HFF-Myc (cell line): ENCODE measurements around the gene SSPN.

ENCODE experiments used
- DNase-seq: peaks from one replicate; pipeline ENCODE4 v3.0.0-alpha.2; 2011; ENCODE audit warnings: low read depth; ENCODE audit errors: extremely low read depth
- H3K4me3 ChIP-seq: replicated peaks from 2 replicates; pipeline ENCODE4 v1.5.1; 2011; ENCODE audit warnings: low read depth, mild to moderate bottlenecking, control low read depth, low read length
- TF ChIP-seq, protein P1 (sequence below): IDR thresholded peaks from 2 replicates; pipeline ENCODE4 v1.5.1; 2012; ENCODE audit warnings: mild to moderate bottlenecking, low read depth, low read length, control low read depth; ENCODE audit errors: missing control alignments

Gene SSPN

DNA sequence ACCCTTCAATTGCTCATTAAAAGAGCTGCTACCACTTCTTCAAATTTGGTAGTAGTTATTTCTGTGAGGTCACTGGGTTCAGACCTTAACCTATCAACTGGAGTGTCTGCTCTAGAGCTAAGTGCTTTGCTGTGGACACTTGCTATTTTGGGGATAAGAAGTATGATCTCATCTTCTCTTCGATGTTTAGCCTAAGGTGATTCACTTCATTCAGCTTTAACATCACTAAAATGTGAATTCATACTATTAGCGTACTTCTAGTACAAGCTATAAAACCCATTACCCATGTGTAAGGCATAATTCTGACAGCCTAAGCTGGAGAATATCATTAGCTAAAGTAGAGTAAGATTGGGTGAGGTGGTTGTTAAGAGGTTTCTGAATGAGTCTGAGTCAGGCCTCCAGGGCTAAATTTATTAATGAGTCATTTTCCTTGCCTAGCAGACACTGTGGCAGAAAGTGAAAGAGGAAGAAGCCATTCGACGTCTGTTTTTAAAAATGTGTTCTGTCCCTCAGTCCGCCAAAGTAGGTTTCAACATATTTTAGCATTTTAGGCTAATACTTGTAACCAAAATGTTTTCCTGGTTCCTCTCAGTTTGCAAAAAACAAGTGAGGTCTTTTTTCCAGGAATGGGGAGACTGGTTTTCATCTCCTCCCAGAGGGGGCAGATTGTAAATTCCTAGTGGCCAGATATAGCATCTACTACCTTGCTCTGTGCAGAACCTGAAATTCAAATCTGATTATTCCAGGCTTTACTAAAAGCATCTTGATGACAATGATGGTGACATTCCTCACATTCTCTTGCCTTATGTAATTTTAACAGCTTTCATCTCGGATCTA, 103.6 kb downstream of the SSPN start:
- TF ChIP-seq, protein P1, sequence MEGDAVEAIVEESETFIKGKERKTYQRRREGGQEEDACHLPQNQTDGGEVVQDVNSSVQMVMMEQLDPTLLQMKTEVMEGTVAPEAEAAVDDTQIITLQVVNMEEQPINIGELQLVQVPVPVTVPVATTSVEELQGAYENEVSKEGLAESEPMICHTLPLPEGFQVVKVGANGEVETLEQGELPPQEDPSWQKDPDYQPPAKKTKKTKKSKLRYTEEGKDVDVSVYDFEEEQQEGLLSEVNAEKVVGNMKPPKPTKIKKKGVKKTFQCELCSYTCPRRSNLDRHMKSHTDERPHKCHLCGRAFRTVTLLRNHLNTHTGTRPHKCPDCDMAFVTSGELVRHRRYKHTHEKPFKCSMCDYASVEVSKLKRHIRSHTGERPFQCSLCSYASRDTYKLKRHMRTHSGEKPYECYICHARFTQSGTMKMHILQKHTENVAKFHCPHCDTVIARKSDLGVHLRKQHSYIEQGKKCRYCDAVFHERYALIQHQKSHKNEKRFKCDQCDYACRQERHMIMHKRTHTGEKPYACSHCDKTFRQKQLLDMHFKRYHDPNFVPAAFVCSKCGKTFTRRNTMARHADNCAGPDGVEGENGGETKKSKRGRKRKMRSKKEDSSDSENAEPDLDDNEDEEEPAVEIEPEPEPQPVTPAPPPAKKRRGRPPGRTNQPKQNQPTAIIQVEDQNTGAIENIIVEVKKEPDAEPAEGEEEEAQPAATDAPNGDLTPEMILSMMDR, result no peak
- peak overlapping the region; percentile 31 for H3K4me3 ChIP-seq
- DNase-seq, result no peak

GRCh38 chr12:26299751-26300150, 104.4 kb downstream of the SSPN start:
- H3K4me3 ChIP-seq, result no peak overlapping the region
- DNase-seq, result no peak
- TF ChIP-seq, protein P1, result no peak
